Activated CD8-positive, alpha-beta memory T cell treated with anti-CD3 and anti-CD28 coated beads, Interleukin-2, amount 10 ng/mL, durations not matched to agents 7 days and 5 days (primary cell): ENCODE measurements around the gene KRT17. TPM values are rescaled to one million over a fixed set of nuclear protein-coding genes. Genes with fewer than 3 reads are reported as not detected.

Source experiments
- ATAC-seq: fragments of 150-1000 bp; cut with Tn5 transposase; one replicate; pipeline ENCODE4 v1.10.0; 2021; ENCODE audit warnings: moderate library complexity
- CTCF ChIA-PET: fragments of 350-600 bp; sonication (Branson Sonifier 250); formaldehyde crosslinking; loops from one replicate; lab custom pipeline; 2021; ENCODE audit warnings: antibody characterized with exemption; lab: Charles Lee
- DNase-seq: peaks from one replicate; pipeline ENCODE4 v3.0.0-alpha.2; 2020
- H3K27ac Mint-ChIP-seq: one replicate; pipeline ENCODE4 v1.8.0; 2021; ENCODE audit warnings: mild to moderate bottlenecking, mixed read lengths
- H3K27me3 Mint-ChIP-seq: one replicate; pipeline ENCODE4 v1.8.0; 2021; ENCODE audit warnings: mixed read lengths
- H3K36me3 Mint-ChIP-seq: one replicate; pipeline ENCODE4 v1.8.0; 2021; ENCODE audit warnings: mild to moderate bottlenecking, mixed read lengths
- H3K4me1 Mint-ChIP-seq: one replicate; pipeline ENCODE4 v1.8.0; 2021; ENCODE audit warnings: mixed read lengths
- H3K4me3 Mint-ChIP-seq: one replicate; pipeline ENCODE4 v1.8.0; 2021; ENCODE audit warnings: mild to moderate bottlenecking, moderate library complexity, mixed read lengths
- H3K9me3 Mint-ChIP-seq: one replicate; pipeline ENCODE4 v1.8.0; 2022; ENCODE audit warnings: low read depth, mixed read lengths
- total RNA-seq, 2 experiments: library from RNA; stranded (reverse); gene quantifications; one replicate each; pipeline ENCODE4 v1.2.3, GENCODE V29; 2021

The KRT17 gene
- under 1 TPM in 1 of 2 experiments, not detected in 1; 0.80 TPM for total RNA-seq

DNA sequence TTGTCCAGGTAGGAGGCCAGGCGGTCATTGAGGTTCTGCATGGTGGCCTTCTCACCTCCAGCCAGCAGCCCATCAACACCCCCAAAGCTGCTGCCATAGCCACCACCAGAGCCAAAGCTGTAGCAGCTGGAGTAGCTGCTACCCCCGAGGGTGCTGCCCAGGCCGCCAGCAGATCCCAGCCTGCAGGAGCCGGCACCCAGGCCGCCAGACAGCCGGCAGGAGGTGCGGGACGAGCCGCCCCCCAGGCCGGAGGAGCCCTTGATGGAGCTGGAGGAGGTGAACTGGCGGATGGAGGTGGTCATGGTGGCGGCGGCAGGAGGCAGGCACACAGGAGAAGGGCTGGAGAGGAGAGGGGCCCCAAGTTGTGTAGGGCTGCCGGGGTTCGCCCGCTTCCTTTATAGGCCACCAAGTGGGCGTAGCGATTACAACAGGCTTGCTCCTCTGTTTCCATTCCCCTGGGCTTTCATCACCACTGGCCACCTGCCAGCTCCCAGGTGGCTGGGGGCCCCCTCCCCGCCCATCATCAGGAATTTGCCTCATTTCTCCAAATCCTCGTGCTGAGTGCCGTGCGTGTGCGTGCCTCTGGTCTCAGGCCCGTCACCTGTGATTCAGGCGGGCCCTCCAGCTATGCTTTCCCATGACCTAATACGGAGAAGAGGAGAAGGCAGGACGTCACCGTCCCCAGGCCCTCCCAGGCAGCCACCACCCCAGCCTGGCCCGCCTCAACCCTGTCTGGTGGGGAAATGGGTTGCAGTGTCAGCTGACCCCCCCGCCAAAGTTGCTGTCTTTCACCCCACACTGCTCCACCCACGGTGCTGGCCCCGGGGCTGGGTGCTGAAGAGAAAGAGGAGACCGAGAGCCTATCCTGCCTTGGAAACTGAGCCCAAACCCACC lies at the start of gene KRT17:
Gene KRT17, minus strand, starts transcription at position 368 of the 894 bp plus-strand sequence. Its CDS starts 66 bp downstream, at position 302.
- Mint-ChIP-seq H3K4me1 (no peaks in the 10 kb centered on the region), H3K36me3 (no peaks in the 10 kb centered on the region), H3K9me3 (no peaks in the 10 kb centered on the region), H3K27ac (no peak within 1 kb of the TSS), H3K4me3 (no peak within 1 kb of the TSS), H3K27me3 (no peaks in the 10 kb centered on the region)
- ATAC-seq, result no peak
- DNase-seq, result no peak
- CTCF ChIA-PET, result interaction anchor here (1.2 kb wide), 1 partner anchor 24 kb away, joined by 3 read pairs; no protein-coding TSS in a partner anchor

DNA sequence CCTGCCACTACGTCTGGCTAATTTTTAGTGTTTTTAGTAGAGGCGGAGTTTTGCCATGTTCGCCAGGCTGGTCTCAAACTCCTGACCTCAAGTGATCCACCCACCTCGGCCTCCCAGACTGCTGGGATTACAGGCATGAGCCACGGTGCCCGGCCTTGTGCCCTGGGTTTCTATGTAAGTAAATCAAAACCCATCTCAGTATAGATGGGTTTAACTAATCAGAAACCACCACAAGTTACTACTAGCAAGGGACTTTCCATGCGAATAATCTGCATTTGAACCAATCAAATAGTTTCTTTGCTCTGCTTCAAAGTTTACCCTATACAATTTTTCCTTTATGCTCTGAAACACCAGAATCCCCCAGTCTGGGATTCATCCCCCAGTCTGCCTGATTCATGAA lies 47.8 kb upstream of the KRT17 start:
- no peak overlapping the region for H3K4me3 Mint-ChIP-seq

DNA sequence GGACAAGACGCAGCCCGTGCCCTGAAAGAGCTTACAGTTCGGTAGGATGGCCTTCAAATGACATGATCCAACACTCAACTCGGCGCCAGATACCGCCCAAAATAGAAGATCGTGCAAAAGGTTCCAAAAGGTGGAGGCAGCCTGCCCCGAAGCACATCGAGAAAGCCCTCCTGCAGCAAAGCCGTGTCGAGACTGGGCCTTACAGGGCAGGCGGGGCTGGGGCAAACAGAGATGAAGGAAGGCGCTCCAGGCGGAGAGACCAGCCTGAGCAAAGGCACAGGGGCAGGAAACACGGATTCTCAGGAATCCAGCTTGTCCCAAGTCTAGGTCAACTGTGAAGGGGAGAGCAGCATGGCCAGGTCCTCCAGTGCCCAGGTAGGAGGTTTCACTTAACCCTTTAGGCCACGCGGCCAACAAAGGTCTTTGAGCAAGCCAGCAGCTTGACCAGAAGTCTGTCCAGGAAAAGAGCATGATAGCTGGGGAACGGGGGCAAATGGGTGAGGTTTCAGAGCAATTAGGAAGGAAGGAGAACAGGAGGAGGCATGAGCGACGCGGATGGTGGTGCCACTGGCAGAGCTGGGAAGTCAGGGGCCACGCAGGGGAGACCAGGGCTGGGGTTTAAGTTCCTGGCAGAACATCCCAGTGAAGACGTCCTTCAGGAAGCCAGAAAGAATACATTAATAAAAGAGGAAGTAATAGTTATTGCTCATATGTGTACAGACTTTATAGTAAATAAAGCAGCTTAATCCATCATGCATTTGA lies 43.1 kb upstream of the KRT17 start:
- ATAC-seq (no peak), DNase-seq (no peak)
- Mint-ChIP-seq H3K27ac (peak overlapping the region; percentile 94), H3K4me1 (peaks cover 54% of the 10 kb centered on the region), H3K9me3 (no peaks in the 10 kb centered on the region), H3K36me3 (no peaks in the 10 kb centered on the region), H3K4me3 (peak overlapping the region; percentile 71), H3K27me3 (peaks cover 13% of the 10 kb centered on the region)
- CTCF ChIA-PET, result interaction anchor here (0.7 to 12.7 kb wide), 6 partner anchors 12 to 172 kb away, joined by 3 to 558 read pairs (median 215); partner anchors contain the start of gene EIF1

More for the DNA sequence above, 47.8 kb upstream of the KRT17 start:
- CTCF ChIA-PET, result interaction anchor here (1.5 to 12.7 kb wide), 4 partner anchors 8 to 123 kb away, joined by 3 to 558 read pairs (median 7); no protein-coding TSS in a partner anchor
- Mint-ChIP-seq H3K27me3 (no peaks in the 10 kb centered on the region), H3K36me3 (peaks cover 4% of the 10 kb centered on the region), H3K27ac (no peak overlapping the region), H3K9me3 (no peaks in the 10 kb centered on the region), H3K4me1 (peaks cover 57% of the 10 kb centered on the region)
- DNase-seq (no peak), ATAC-seq (no peak)

DNA sequence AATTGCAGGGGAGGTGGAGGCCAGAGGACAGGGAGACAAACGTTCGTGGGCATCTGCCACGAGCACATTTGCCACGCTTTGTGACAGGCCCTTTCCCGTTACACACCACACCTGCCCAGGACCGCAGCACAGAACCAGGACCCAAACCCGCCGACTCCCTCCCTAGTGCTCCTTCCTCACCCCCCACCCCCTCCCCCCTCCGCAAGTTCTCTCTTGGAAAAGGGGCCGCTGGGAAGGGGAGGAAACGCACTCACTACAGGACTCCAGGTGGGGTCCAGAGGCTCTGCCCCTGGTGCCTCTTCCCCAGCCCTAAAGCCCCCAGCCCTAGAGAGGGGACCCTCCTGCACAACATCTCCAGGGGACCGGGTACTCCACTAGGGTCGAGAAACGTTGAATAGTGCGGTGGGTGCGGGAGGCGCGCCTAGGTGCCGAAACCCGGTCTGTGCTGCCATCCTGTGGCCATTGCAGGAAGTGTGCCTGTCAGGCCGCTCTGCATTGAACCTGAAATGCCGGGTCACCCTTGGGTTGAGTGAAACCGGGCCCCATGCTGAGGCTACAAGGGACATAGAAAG lies 42.4 kb upstream of the KRT17 start:
- CTCF ChIA-PET, result interaction anchor here (0.7 to 12.7 kb wide), 11 partner anchors 13 to 1020 kb away, joined by 3 to 558 read pairs (median 5); partner anchors contain the start of genes EIF1, ODAD4 and SMARCE1
- Mint-ChIP-seq H3K36me3 (no peaks in the 10 kb centered on the region), H3K27ac (peak overlapping the region; percentile 94), H3K4me1 (peaks cover 49% of the 10 kb centered on the region), H3K9me3 (no peaks in the 10 kb centered on the region), H3K27me3 (peaks cover 13% of the 10 kb centered on the region), H3K4me3 (peak overlapping the region; percentile 71)
- peak; percentile 60 for ATAC-seq
- peak; percentile 93 for DNase-seq

DNA sequence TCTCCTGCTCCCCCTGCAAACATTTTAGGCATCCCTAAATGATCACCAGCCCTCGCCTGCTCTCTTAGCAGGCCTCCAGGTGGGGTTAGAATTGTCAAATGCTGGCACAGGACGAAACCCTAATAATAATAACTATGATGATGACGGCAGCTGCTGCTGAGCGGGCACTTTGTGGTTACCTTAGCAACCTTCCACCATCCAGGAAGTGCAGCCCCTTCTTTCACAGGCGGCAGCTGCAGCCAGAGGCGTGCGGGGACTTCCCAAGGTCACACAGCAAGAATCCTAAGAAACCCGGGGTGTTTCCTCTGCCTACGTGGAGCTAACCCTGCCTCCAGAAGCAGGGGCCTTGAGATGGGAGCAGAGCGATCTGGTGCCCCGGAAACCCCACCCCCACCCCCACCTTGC lies 41.9 kb upstream of the KRT17 start:
- Mint-ChIP-seq H3K4me3 (peak overlapping the region; percentile 71), H3K27ac (peak overlapping the region; percentile 94), H3K4me1 (peaks cover 48% of the 10 kb centered on the region), H3K9me3 (no peaks in the 10 kb centered on the region), H3K36me3 (no peaks in the 10 kb centered on the region), H3K27me3 (peaks cover 13% of the 10 kb centered on the region)
- peak; percentile 34 for ATAC-seq
- CTCF ChIA-PET, result interaction anchor here (0.7 to 12.7 kb wide), 14 partner anchors 8 to 1019 kb away, joined by 3 to 558 read pairs (median 5); partner anchors contain the start of genes EIF1, ODAD4 and SMARCE1
- DNase-seq, result peak; percentile 77

DNA sequence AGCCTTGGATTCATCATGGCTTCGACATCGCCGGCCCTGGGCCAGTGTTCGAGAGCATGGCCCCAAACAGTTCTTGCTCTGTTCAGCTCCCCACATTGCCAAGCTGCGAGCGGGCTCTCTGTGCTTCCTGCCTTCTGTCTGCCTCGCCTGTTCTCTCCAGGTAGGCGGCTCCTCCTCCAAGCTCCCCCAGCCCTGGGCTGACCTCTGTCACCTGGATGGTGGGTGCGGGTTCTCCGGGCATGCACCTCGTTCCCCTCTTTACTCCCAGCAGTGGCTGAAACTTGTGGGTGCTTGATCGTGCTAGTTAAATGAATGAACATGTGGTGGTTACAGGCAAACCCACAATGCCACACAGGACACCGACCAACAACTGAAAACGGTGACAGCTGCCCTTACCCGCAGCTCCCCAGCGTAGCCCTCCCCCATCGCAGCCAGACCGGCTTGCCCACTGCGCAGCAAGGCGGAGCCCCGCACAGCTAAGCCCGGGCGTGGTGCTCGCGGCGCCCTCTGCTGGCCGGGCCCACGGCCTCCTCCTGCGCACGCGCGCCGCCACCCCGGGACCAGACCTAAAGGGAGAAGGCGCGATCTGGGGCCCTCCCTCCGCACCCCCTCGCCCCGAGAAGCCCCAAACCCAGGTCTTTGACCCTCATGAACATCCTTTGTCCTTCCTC lies 41.3 kb upstream of the KRT17 start:
- CTCF ChIA-PET, result interaction anchor here (0.7 to 12.7 kb wide), 17 partner anchors 8 to 1019 kb away, joined by 3 to 558 read pairs (median 5); partner anchors contain the start of genes EIF1, ODAD4 and SMARCE1
- ATAC-seq, result peak; percentile 89

DNA sequence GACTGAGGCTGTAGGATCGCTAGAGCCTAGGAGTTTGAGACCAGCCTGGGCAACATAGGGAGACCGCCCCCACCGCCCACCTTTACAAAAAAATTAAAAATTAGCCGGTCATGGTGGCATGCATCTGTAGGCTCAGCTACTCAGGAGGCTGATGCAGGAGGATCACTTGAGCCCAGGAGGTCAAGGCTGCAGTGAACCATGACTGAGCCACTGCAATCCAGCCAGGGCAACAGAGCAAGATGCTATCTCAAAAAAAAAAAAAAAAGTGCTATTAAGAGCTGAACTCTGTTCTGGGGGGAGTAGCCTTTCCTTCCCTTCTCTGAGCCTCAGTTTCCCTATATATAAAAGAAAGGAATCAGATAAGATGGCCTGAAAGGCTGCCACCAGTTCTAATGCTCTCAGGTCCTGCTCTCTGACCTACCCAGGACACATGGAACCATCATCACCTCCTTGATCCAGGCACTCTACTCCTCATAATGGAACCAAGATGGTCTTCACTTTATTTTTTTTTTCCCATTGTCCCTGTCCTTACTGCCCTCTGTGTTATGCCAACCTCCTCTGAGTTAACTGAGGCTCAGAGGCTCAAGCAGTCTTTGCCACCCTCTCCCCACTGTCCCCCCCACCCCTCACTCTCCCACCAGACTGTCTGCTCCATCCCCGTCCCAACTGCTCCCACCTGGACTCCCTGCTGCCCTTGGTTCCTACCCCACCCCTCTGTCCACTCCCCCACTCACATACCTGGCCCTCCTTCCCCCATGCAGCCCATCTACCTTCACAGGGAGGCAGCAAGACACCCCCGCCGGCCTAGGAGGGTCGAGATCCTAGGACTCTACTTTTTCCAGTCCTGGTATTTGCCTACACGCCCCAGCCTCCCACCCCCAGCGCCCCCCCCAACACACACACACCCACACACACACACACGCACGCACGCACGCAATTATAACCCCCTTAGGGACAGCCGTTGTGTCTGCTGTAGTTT lies 40.5 kb upstream of the KRT17 start:
- CTCF ChIA-PET, result interaction anchor here (0.7 to 12.7 kb wide), 18 partner anchors 7 to 1018 kb away, joined by 3 to 558 read pairs (median 4); partner anchors contain the start of genes EIF1, ODAD4 and SMARCE1
- peaks cover 13% of the 10 kb centered on the region for H3K27me3 Mint-ChIP-seq

More for the DNA sequence above, 41.3 kb upstream of the KRT17 start:
- Mint-ChIP-seq H3K27me3 (peaks cover 13% of the 10 kb centered on the region), H3K4me3 (peak overlapping the region; percentile 71), H3K9me3 (no peaks in the 10 kb centered on the region), H3K27ac (peak overlapping the region; percentile 94), H3K36me3 (no peaks in the 10 kb centered on the region), H3K4me1 (peaks cover 45% of the 10 kb centered on the region)
- DNase-seq, result peak; percentile 92

DNA sequence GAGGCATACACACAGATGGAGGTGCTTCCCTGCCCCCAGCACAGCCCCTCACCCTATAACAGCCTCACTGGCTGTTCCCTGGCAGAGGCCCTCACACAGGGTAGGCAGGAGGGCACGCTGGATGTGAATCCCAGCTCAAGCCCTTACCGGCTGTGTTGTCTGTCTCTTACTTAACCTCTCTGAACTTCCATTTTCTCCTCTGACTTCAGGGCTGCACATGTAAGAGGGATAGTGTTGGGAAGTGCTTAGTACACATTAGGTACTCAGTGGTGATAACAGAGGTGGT lies 39.7 kb upstream of the KRT17 start:
- Mint-ChIP-seq H3K27me3 (peaks cover 13% of the 10 kb centered on the region), H3K4me1 (peaks cover 33% of the 10 kb centered on the region), H3K4me3 (no peak overlapping the region), H3K9me3 (no peaks in the 10 kb centered on the region), H3K36me3 (no peaks in the 10 kb centered on the region), H3K27ac (no peak overlapping the region)
- ATAC-seq (no peak), DNase-seq (no peak)
- CTCF ChIA-PET, result interaction anchor here (0.6 to 12.7 kb wide), 11 partner anchors 15 to 832 kb away, joined by 3 to 558 read pairs (median 8); partner anchors contain the start of gene EIF1

More for the DNA sequence above, 40.5 kb upstream of the KRT17 start:
- no peak overlapping the region for H3K27ac Mint-ChIP-seq
- H3K4me3 Mint-ChIP-seq, result peak overlapping the region; percentile 71
- H3K36me3 Mint-ChIP-seq, result no peaks in the 10 kb centered on the region
- H3K4me1 Mint-ChIP-seq, result peaks cover 39% of the 10 kb centered on the region
- ATAC-seq, result no peak
- DNase-seq, result no peak
- H3K9me3 Mint-ChIP-seq, result no peaks in the 10 kb centered on the region

DNA sequence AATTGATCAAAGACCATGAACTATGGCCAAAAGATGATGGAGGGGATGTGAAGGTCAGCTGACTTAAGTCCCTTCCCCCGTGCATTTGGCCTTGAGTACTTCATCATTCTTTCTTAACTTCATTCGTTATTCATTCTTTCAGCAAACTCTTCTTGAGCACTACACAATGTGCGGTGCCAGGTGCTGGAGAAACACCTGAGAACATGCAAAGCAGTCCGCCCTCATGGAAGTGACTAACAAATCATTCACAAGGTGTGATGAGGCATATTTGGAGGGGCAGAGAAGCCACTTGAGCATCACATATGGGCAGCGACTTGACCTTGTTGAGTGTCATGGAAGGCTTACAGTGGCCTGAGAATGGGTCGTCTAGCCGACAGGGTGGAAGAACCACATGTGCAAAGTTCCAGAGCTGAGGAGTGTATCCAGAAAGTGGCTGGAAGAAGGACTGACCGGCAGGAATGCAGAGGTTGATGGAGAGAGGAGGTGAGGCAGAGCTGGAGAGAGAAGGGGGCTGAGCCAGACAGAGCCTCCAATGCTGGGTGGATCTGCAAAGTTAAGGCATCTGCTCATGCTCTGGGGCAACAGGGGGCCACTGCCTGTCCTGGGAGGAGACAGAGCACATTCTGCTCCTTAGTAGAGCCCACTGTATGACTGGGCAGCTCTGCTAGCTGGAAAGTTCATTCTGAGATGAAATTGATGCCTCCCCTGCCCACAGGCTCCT lies 39.2 kb upstream of the KRT17 start:
- no peak overlapping the region for H3K4me3 Mint-ChIP-seq
- peaks cover 13% of the 10 kb centered on the region for H3K27me3 Mint-ChIP-seq
- CTCF ChIA-PET, result interaction anchor here (0.6 to 12.7 kb wide), 32 partner anchors 16 to 1049 kb away, joined by 3 to 558 read pairs (median 5); partner anchors contain the start of genes EIF1 and KRT12
- no peaks in the 10 kb centered on the region for H3K36me3 Mint-ChIP-seq
- ATAC-seq (no peak), DNase-seq (no peak)
- H3K9me3 Mint-ChIP-seq, result no peaks in the 10 kb centered on the region
- H3K4me1 Mint-ChIP-seq, result peaks cover 29% of the 10 kb centered on the region
- H3K27ac Mint-ChIP-seq, result no peak overlapping the region

DNA sequence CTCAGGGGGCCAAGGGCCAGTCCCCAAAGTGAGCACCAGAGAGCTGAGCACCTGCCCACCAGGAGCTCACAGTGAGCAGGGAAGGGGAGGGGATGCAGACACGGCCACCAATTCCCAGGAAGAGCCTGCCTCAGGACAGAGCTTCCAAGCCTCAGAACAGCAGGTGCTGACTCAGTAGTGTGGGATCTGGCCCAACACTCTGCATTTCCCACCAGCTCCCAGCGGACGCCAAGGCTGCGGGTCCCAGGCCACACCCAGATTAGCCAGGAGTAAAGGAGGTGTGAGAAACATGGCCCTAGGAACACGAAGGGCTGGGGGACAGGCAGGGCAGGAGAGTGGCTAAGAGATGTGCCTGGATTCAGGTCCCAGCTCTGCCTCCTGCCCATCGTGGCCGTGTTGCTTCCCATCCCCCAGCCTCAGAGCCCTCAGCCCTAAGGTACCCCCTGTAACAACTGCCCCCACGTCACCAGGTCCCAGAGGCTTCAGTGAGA lies 35.9 kb upstream of the KRT17 start:
- Mint-ChIP-seq H3K36me3 (no peaks in the 10 kb centered on the region), H3K27me3 (peaks cover 13% of the 10 kb centered on the region), H3K9me3 (no peaks in the 10 kb centered on the region), H3K4me3 (no peak overlapping the region), H3K27ac (no peak overlapping the region), H3K4me1 (peaks cover 3% of the 10 kb centered on the region)
- CTCF ChIA-PET, result interaction anchor here (0.6 to 12.7 kb wide), 7 partner anchors 10 to 1985 kb away, joined by 3 to 558 read pairs (median 3); no protein-coding TSS in a partner anchor
- no peak for ATAC-seq
- no peak for DNase-seq
